Measurements from ENCODE around the gene PCYT1A.
"Not testable (repeated sequence)": the region's sequence is repeated elsewhere in the genome, so short reads cannot be mapped to it uniquely, and the experiment has no call there.

Gene PCYT1A

DNA sequence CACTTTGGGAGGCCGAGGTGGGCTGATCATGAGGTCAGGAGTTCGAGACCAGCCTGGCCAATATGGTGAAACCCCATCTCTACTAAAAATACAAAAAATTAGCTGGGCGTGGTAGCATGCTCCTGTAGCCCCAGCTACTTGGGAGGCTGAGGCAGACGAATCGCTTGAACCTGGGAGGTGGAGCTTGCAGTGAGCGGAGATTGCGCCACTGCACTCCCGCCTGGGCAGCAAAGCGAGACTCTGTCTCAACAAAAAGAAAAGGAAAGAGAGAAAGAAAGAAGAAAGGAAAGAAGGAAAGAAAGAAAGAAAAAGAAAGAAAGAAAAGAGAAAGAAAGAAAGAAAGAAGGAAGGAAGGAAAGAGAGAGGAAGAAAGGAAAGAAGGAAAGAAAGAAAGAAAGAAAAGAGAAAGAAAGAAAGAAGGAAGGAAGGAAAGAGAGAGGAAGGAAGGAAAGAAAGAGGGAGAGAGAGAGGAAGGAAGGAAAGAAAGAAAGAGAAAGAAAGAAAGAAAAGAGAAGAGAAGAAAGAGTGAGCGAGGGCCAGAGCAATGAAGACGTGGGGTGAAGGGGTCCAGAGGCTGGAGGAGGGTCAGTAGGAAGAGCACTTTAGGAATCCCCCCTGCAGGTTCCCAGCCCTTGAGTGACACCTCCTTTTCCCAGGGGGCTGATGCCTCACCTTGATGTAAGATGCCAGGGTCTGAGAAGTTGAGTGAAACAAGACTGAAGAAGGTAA is 77.4 kb downstream of the PCYT1A start:
- not testable (repeated sequence) for H3K9me3 ChIP-seq (ENCODE audit: control insufficient read depth, low read length); H3K4me1 ChIP-seq (ENCODE audit: control insufficient read depth, insufficient read depth, low read length); H3K36me3 ChIP-seq (ENCODE audit: control insufficient read depth, insufficient read depth, low read length, severe bottlenecking); H3K4me3 ChIP-seq (ENCODE audit: low read length); DNase-seq (ENCODE audit: low read depth); H3K9ac ChIP-seq (ENCODE audit: low read length)
- peaks cover 22% of the 10 kb centered on the region for H3K27me3 ChIP-seq (replicated peaks; ENCODE audit: control insufficient read depth, insufficient read depth, low read length)

DNA sequence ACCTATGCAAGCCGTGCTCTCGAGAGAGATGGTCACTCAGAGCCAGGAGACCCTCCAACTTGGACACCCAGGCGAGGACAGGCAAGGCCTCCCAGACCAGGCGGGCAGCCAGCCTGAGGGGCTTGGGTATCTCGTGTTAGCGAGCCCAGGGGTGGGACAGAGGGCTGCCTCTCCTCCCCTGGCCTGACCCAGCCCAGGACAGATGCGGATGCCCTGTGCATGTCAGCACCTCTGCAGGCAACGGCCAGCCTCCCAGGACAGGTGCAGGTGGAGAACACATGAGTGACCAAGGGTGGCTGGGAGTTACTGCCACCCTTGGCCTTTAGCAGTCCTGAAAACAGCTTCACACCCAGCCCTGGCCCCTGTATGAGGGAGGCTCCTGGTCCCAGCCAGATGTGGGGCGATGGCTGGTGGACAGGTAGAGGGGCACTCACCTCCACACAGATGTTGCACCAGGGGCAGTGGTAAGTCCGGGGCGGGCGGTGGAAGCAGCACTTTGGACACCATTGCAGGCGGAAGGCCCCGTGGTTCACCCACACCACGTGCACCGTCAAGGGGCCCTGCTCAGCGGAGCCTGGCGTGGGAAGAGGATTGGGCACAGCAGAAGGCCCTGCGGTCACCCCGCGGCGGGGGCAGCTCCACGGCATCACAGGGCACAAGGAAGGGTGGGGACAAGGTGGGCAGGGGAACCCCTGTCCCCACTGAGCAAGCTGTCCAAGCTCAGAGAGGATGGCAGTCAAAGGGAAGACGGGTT is 78.4 kb downstream of the PCYT1A start:
- no peak for DNase-seq (ENCODE audit: low read depth)
- Histone ChIP-seq H3K9ac (ENCODE audit: low read length) (no peak overlapping the region), H3K36me3 (ENCODE audit: control insufficient read depth, insufficient read depth, low read length, severe bottlenecking) (no peaks in the 10 kb centered on the region), H3K4me1 (ENCODE audit: control insufficient read depth, insufficient read depth, low read length) (no peaks in the 10 kb centered on the region), H3K9me3 (ENCODE audit: control insufficient read depth, low read length) (peaks cover 6% of the 10 kb centered on the region), H3K4me3 (ENCODE audit: low read length) (no peak overlapping the region), H3K27me3 (replicated peaks; ENCODE audit: control insufficient read depth, insufficient read depth, low read length) (peaks cover 21% of the 10 kb centered on the region)

DNA sequence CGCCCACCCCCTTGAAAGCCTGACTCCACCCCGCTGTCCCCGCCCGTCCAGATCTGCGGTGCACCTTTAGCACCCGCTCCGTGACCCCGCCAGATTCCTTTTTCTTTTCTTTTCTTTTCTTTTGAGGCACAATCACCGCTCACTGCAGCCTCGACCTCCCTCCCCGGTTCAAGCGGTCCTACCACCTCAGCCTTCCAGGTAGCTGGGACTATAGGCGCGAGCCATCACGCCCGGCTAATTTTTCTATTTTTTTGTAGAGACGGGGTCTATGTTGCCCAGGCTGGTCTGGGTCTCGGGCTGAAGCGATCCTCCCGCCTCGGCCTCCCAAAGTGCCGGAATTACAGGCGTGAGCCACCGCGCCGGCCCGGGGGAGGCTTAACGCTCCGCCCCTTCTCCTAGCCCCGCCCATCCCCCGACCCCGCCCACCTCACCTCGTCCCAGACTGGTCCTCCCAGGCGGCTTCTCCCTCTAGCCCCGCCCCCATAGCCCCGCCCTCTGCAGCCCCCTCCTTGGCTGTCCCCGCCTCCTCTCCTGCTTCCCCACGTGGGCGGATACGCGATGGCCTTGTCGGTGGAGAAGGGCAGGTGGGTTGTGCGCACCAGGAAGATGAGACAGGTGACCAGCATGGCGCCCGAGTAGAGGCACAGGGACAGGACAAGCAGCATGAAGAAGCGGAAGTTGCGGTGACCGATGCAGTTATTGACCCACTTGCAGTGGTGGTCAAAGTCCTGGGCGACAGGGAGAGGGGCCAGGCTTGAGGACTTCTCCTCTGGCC is 79.5 kb downstream of the PCYT1A start:
- H3K27me3 ChIP-seq (replicated peaks; ENCODE audit: control insufficient read depth, insufficient read depth, low read length) = peaks cover 18% of the 10 kb centered on the region
- H3K4me1 ChIP-seq (ENCODE audit: control insufficient read depth, insufficient read depth, low read length) = no peaks in the 10 kb centered on the region
- H3K36me3 ChIP-seq (ENCODE audit: control insufficient read depth, insufficient read depth, low read length, severe bottlenecking) = no peaks in the 10 kb centered on the region
- no peak for DNase-seq (ENCODE audit: low read depth)
- peaks cover 6% of the 10 kb centered on the region for H3K9me3 ChIP-seq (ENCODE audit: control insufficient read depth, low read length)
- peak overlapping the region; percentile 54 for H3K4me3 ChIP-seq (ENCODE audit: low read length)
- H3K9ac ChIP-seq (ENCODE audit: low read length) = no peak overlapping the region

- Histone ChIP-seq H3K27me3 (replicated peaks; ENCODE audit: control insufficient read depth, insufficient read depth, low read length) (peaks cover 18% of the 10 kb centered on the region), H3K4me1 (ENCODE audit: control insufficient read depth, insufficient read depth, low read length) (no peaks in the 10 kb centered on the region), H3K9ac (ENCODE audit: low read length) (no peak overlapping the region), H3K4me3 (ENCODE audit: low read length) (no peak overlapping the region), H3K9me3 (ENCODE audit: control insufficient read depth, low read length) (peaks cover 6% of the 10 kb centered on the region), H3K36me3 (ENCODE audit: control insufficient read depth, insufficient read depth, low read length, severe bottlenecking) (no peaks in the 10 kb centered on the region)
- no peak for DNase-seq (ENCODE audit: low read depth)
These were observed 80.2 kb downstream of the PCYT1A start for GRCh38 chr3:196207159-196207832.

DNA sequence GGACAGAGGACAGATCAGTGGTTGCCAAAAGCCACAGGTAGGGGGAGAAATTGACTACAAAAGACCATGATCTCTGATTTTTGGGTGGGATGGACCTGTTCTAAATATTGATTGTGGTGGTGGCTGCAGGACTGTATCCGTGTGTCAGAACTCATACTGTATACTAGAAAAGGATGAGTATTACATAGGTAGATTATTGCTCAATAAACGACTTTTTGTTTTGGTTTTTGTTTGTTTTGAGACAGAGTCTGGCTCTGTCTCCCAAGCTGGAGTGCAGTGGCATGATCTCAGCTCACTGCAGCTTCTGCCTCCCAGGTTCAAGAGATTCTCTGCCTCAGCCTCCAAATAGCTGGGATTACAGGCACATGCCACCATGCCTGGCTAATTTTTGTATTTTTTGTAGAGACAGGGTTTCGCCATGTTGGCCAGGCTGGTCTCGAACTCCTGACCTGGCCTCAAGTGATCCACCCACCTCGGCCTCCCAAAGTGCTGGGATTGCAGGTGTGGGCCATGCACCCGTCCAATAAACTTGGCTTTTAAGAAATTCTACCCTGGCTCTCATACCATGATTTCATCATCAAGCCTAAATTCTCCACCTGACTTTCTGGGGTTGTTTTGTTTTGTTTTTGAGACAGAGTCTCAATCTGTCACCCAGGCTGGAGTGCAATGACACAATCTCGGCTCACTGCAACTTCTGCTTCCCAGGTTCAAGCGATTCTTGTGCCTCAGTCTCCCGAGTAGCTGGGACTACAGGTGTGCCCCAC is 81.9 kb downstream of the PCYT1A start:
- DNase-seq (ENCODE audit: low read depth); H3K4me3 ChIP-seq (ENCODE audit: low read length); H3K4me1 ChIP-seq (ENCODE audit: control insufficient read depth, insufficient read depth, low read length); H3K36me3 ChIP-seq (ENCODE audit: control insufficient read depth, insufficient read depth, low read length, severe bottlenecking); H3K9me3 ChIP-seq (ENCODE audit: control insufficient read depth, low read length); H3K9ac ChIP-seq (ENCODE audit: low read length): not testable (repeated sequence)
- H3K27me3 ChIP-seq (replicated peaks; ENCODE audit: control insufficient read depth, insufficient read depth, low read length) = peaks cover 18% of the 10 kb centered on the region

GRCh38 chr3:196203846-196204245 is 83.7 kb downstream of the PCYT1A start:
- H3K36me3 ChIP-seq (ENCODE audit: control insufficient read depth, insufficient read depth, low read length, severe bottlenecking) = no peaks in the 10 kb centered on the region
- H3K27me3 ChIP-seq (replicated peaks; ENCODE audit: control insufficient read depth, insufficient read depth, low read length) = peaks cover 12% of the 10 kb centered on the region
- peaks cover 6% of the 10 kb centered on the region for H3K9me3 ChIP-seq (ENCODE audit: control insufficient read depth, low read length)
- peaks cover 6% of the 10 kb centered on the region for H3K4me1 ChIP-seq (ENCODE audit: control insufficient read depth, insufficient read depth, low read length)
- H3K9ac ChIP-seq (ENCODE audit: low read length) = no peak overlapping the region
- DNase-seq (ENCODE audit: low read depth) = no peak
- H3K4me3 ChIP-seq (ENCODE audit: low read length) = no peak overlapping the region

DNA sequence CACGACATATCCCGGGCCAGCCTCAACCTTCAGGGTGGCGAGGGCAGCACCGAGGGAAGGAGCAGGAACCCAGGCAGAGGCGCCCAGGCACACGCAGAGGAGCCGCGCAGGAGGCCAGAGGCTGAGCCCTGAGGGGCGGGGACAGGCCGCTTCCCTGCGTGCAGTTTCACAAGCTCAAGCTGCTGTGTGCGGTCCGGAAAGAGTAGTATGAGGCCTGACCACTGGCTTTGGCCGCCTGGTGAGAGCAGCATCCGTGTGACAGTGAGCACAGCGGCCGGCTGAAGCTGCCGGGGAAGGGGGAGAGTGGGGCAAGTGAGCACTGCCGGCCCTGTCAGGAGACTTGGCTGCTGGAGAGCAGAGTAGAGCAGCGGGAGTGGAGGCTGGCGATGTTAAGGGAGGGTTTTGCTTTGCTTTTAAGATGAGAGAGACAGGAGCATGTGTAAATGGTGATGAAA is 85.0 kb downstream of the PCYT1A start:
- peaks cover 6% of the 10 kb centered on the region for H3K9me3 ChIP-seq (ENCODE audit: control insufficient read depth, low read length)
- H3K9ac ChIP-seq (ENCODE audit: low read length) = peak overlapping the region; percentile 11
- DNase-seq (ENCODE audit: low read depth) = peak; percentile 18
- H3K36me3 ChIP-seq (ENCODE audit: control insufficient read depth, insufficient read depth, low read length, severe bottlenecking) = no peaks in the 10 kb centered on the region
- H3K4me1 ChIP-seq (ENCODE audit: control insufficient read depth, insufficient read depth, low read length) = peaks cover 11% of the 10 kb centered on the region
- peaks cover 6% of the 10 kb centered on the region for H3K27me3 ChIP-seq (replicated peaks; ENCODE audit: control insufficient read depth, insufficient read depth, low read length)
- H3K4me3 ChIP-seq (ENCODE audit: low read length) = peak overlapping the region; percentile 12

- Histone ChIP-seq H3K27me3 (replicated peaks; ENCODE audit: control insufficient read depth, insufficient read depth, low read length) (no peaks in the 10 kb centered on the region), H3K4me1 (ENCODE audit: control insufficient read depth, insufficient read depth, low read length) (peaks cover 13% of the 10 kb centered on the region), H3K4me3 (ENCODE audit: low read length) (no peak overlapping the region), H3K36me3 (ENCODE audit: control insufficient read depth, insufficient read depth, low read length, severe bottlenecking) (no peaks in the 10 kb centered on the region), H3K9me3 (ENCODE audit: control insufficient read depth, low read length) (no peaks in the 10 kb centered on the region), H3K9ac (ENCODE audit: low read length) (peak overlapping the region; percentile 20)
- DNase-seq (ENCODE audit: low read depth) = no peak
These were observed 88.5 kb downstream of the PCYT1A start for GRCh38 chr3:196198771-196199753.

- Histone ChIP-seq H3K4me1 (ENCODE audit: control insufficient read depth, insufficient read depth, low read length) (peaks cover 20% of the 10 kb centered on the region), H3K4me3 (ENCODE audit: low read length) (no peak overlapping the region), H3K9ac (ENCODE audit: low read length) (peak overlapping the region; percentile 20), H3K27me3 (replicated peaks; ENCODE audit: control insufficient read depth, insufficient read depth, low read length) (no peaks in the 10 kb centered on the region), H3K36me3 (ENCODE audit: control insufficient read depth, insufficient read depth, low read length, severe bottlenecking) (no peaks in the 10 kb centered on the region), H3K9me3 (ENCODE audit: control insufficient read depth, low read length) (no peaks in the 10 kb centered on the region)
- DNase-seq (ENCODE audit: low read depth) = no peak
These were observed 89.3 kb downstream of the PCYT1A start for GRCh38 chr3:196198081-196198675.

Measured in adipocyte (in vitro differentiated cells).